HG03097 (cell line): Measurements from ENCODE around the gene NCOA3.
"Not testable (repeated sequence)": the region's sequence is repeated elsewhere in the genome, so short reads cannot be mapped to it uniquely, and the experiment has no call there.

Experiments used
- ATAC-seq: cut with Tn5 transposase; IDR thresholded peaks from one replicate; pipeline ENCODE4 v1.9.1; 2021; ENCODE audit not compliant: unreplicated experiment, low FRiP score

NCOA3 gene

GRCh38 chr20:47594157-47594556, 92.5 kb downstream of the NCOA3 start:
- ATAC-seq = no peak

GRCh38 chr20:47595138-47595537, 93.5 kb downstream of the NCOA3 start:
- ATAC-seq = not testable (repeated sequence)

- no peak for ATAC-seq
Observed at GRCh38 chr20:47596003-47596571, 94.4 kb downstream of the NCOA3 start.

- no peak for ATAC-seq
Observed at GRCh38 chr20:47597090-47597489, 95.4 kb downstream of the NCOA3 start.

GRCh38 chr20:47598911-47599744, 97.4 kb downstream of the NCOA3 start:
- no peak for ATAC-seq

GRCh38 chr20:47600967-47601547, 99.4 kb downstream of the NCOA3 start:
- no peak for ATAC-seq

GRCh38 chr20:47603260-47603659, 101.6 kb downstream of the NCOA3 start:
- ATAC-seq = no peak

GRCh38 chr20:47605673-47606413, 104.2 kb downstream of the NCOA3 start:
- no peak for ATAC-seq

- no peak for ATAC-seq
Observed at GRCh38 chr20:47606414-47606982, 104.8 kb downstream of the NCOA3 start.

GRCh38 chr20:47606983-47607613, 105.4 kb downstream of the NCOA3 start:
- ATAC-seq = no peak

- no peak for ATAC-seq
Observed at GRCh38 chr20:47609001-47609400, 107.3 kb downstream of the NCOA3 start.

GRCh38 chr20:47610247-47610944, 108.7 kb downstream of the NCOA3 start:
- peak; percentile 58 for ATAC-seq

GRCh38 chr20:47610945-47611250, 109.2 kb downstream of the NCOA3 start:
- peak; percentile 5 for ATAC-seq

- no peak for ATAC-seq
Observed at GRCh38 chr20:47611785-47612184, 110.1 kb downstream of the NCOA3 start.

- no peak for ATAC-seq
Observed at GRCh38 chr20:47612670-47613069, 111.0 kb downstream of the NCOA3 start.

GRCh38 chr20:47614703-47615309, 113.1 kb downstream of the NCOA3 start:
- no peak for ATAC-seq

- ATAC-seq = no peak
Observed at GRCh38 chr20:47618479-47618878, 116.8 kb downstream of the NCOA3 start.

GRCh38 chr20:47620808-47621805, 119.4 kb downstream of the NCOA3 start:
- ATAC-seq = no peak
